DMS79 (cell line): ENCODE results near the gene PARD3B.

Source experiments
- DNase-seq: peaks from one replicate; lab custom pipeline; 2025; lab: John Stamatoyannopoulos, UW

Gene PARD3B

DNA sequence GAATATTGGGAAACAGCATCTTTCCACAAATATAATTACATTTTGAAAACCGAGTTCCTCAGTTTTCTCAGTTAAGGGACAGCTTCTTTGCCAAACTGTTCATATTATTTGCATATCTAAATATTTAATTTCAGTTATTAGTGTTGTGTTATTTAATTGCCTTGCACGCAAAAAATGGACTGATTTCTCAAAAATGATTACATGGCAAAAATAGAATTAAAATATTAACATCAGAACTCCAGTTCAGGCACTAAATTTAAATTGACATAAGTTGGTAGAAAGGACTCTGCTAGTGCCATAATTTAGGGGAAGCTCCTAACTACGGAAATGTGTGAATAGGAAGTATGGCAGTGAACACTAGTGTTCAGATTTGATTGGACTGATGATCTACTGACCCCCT, 209.6 kb downstream of the PARD3B start:
- no peak for DNase-seq

DNA sequence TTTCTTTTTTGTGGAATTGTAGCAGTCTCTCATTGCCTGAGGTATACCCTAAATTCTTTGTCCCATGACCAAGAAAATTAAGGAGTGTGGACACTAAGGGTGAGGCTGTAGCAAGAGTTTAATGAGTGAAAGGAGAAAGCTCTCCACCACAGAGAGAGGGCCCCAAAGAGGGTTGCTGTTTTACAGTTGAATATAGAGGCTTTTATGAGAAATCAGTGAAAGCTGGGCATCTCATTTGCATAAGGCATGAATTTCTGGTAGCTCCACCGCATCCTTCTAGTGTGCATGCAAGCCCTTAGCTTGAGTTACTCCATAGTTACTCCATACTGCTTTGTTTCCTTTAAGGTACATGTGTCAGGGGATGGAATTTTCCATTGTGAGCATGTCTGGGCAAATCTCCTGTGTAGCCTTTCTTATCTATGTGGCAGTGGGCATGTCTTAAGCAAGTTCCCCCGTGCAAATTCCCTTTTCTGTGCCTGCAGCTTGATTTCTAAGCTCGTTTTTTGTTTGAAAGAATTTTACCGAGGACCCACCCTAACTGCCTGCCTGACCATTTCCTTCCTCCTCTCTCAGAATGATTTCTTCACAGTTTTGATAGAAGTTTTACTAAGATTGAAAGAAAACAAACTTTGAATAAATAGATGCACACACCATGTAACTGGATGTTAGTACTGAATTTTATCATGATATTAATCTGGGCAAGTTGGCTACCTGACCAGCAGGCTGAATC, 218.9 kb downstream of the PARD3B start:
- DNase-seq = no peak

DNA sequence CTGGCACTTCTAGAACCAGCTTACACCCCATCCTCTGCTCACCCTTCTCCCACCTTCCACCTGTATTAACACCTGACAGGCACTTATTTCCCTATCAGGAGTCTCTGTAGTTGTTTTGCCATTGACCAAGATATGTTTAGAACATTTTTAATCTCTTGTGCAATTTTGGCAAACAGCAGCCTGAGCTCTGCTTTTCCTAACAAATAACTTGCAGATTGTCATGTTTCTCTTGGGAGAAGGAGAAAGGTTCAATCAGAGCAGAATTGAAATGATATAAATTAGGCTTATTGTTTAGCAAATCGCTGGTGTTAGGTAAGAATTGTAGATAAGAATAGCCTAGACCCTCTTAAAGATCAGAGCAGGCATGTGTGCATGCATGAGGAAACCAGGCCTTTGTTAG, 225.5 kb downstream of the PARD3B start:
- DNase-seq = no peak

DNA sequence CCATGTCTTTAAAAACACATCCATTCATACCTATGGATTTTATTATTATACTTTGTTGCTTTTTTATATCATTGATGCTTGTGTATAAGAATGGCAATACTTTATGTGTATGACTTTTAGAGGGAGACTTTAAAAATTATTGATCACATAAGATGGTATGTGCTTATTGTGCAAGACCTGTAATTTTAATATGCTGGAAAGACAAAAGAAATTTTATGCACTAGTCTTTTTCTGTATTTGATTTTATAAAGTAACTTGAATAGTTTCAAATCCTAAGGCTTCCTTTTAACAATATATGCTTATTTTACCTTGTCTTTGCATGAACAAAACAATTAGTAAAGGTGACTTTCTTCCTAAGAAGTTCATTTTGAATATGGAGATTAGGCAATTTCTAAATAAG, 226.4 kb downstream of the PARD3B start:
- no peak for DNase-seq

DNA sequence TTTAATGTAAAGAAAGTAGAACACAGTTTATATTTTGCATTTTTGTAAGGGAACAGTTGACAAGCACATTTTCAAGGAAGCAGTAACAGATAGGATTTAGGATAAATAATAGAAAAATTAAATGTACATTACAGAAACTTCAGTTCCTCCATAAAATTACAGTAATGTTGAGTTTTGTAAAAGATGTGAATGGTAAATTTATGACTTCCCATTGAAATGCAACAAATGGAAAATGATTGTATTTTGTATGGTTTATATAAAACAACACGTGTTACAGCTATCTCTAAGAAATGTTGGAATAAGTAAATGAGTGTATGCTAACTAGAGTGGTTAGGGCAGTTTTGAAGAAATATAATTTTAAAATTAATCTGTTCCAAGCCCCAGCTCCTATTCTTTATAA, 227.3 kb downstream of the PARD3B start:
- DNase-seq = no peak

DNA sequence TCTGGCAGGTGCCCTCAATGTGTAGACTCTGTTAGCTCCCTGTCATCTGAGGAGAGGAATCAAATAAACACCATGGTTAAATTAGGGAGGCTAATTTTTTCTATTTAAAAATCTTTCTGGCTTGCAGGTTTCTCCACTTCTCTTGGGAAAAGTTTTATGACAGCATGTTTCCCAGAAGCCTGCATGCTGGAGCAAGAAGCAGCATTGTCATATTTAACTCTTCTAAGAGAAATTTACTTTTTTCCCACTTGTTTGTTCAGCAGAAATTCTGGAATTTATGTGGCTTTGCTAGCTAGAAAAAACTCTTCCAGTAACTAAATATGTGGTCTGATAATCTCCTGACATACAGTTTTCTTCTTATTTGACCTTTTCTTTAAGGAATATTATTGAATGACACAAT, 230.5 kb downstream of the PARD3B start:
- DNase-seq = no peak

DNA sequence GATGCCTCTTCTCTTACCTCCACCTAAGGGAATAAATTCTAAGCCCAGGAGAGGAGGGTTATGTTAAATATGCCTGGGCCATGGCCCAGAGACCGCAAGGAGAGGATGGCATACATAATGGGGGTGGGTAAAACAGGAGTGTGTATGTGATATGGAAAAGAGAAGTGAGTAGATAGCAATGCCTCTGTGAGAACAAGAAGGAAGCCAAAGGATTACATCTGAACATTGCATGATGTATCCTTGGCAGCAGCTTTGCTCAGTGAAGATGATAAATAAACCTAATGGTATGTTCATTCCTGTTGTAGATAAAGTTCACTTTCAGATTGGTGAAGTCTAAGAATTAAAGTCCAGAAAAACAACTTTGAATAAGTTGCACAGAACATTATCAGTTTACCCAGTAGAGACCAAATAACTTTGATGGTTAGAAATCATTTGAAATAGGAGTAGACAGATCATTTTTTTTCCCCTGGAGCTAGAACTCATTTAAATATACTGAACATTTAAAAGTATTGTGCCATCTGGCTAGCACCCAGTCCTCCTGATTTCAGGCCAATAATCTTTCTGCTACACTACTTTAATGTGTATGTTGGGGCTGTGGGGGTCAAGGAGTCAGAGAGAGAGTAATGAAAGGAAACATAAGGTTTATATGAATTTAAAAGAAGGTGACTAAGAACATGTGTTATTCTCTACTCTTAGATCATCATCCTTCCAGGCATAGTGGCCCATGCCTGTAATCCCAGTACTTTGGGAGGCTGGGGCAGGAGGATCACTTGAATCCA, 231.7 kb downstream of the PARD3B start:
- no peak for DNase-seq

DNA sequence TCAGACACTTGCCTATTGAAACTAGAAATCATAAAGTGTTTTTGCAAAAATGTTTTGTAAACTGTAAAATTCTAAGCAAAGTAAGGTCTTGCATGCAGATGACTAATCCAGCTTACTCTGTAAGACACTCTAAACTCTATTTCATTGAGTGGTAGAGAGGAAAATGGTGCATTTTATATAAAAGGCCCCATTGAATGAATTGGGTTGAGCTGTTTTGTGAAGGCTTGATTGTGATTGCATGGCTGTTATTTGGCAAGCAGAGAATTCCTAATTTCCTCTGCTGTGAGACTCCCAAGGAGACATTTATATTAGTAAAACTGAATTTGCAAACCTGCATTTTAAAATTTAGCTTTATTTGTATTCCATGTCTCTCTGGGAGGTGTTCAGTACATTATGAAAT, 234.5 kb downstream of the PARD3B start:
- no peak for DNase-seq

DNA sequence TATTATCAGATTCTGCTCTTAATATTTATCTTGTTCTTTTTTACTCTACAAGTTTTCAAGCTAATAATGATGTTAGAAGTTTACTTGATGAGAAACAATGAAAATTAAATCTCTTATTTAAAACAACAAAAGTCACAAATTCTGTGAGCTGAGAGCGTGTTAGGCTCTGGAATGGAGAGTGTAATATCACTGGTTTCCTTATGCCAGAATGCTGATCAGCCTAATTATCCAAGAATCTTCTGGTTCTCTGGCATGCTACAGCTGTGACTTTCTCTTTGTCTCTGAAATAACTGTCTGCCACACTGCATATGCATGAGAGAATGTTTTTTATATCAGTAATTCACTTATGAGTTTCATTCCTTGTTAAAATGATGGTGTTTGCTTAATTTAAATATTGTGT, 236.7 kb downstream of the PARD3B start:
- DNase-seq = no peak

DNA sequence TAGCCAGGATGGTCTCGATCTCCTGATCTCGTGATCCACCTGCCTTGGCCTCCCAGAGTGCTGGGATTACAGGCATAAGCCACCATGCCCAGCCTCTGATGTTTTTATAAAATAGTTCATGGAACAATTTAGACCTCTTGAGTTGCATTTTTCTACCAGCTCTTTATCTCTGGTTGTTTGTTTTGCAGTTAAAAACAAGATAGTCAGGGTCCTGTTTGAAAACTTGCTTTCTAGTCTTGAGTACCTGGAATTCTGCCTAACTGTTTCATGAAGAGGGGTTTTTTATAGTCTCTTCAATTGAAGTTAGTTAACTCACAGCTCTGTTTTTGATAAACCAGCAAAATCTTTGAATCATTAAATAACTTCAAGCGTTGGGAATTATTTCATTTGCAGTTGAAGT, 244.8 kb downstream of the PARD3B start:
- peak; percentile 33 for DNase-seq

DNA sequence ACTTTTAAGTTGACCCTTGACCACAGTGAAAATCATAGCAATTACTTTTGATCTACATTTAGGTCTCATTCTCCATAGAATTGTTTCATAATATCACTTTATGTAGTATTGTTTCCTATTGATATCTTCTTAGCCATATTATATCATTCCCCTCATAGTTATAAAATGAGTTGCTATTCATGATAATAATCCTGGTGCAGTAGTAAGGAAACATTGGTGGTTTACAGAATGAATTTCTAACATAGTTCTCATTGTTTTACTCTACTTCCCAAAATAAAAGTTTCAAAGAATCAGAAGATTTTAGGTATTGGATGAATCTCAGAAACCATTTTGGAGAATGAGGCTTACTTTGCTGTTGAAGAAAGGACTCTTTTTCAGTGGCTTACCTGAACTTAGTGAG, 246.0 kb downstream of the PARD3B start:
- no peak for DNase-seq

DNA sequence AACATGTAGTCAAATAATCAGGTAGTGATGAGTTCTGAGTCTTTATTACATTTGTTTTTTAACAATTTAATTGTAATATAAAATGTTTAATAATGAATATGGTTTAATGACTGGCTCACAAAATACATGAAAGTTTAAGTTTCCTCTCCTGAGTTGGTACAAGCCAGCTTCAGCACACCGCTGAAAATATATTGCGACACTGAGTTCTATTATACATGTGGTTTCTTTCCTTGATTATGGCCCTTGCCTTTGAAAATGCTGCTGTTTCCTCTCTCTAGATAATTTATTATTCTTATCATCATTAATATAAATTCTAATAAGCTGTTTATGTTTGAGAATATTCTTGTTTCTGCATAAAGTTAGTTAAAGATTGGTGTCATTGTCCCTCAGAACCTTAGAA, 249.3 kb downstream of the PARD3B start:
- no peak for DNase-seq

DNA sequence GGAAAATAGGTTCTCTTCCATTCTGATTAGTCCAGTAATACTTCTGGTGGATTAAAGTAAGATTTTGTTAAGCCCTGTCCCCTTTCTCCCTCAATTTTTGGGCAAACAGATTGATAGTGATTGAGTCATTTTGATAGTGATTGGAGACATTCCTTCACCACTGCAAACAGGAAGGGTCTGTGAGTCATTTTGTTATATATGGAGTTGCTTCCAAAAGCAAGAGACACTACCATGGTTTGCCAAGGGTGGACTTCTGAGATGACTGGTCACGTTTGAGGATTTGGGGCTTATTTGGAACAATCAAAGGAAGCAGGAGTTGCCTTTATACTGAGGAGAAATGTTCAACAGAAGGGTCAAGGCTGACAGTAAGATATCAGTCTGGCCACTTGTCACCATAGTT, 249.9 kb downstream of the PARD3B start:
- no peak for DNase-seq

DNA sequence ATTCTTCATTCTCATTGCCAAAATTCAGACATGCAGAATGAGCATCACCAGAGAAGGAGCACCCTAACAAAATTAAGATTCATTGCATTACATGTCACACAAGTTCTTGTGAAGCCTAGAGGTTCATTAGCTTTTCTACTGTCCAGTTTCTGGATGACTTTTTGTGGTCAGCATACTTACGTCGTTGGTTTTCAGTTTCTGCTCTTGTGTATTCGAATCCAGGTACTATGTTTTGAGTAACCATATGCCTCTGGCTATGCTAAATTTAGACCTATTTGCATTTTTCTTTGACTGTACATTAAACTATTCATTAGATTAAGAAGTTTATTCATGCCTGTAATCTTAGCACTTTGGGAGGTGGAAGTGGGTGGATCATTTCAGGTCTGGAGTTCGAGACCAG, 251.3 kb downstream of the PARD3B start:
- DNase-seq = no peak

DNA sequence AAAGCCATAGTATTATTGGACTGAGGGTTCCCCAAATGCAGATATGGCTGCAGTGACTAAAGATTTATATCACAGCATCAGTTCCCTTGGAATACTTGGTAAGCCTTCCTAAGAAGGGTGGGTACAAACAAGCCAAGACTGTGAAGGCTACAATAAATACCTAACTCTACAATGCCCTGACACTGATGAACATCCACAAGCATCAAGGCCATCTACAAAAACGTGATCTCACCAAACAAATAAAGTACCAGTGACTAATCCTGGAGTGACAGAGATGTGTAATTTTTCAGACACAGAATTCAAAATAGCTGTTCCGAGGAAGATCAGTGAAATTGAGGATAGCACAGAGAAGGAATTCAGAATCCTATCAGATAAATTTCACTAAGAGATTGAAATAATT, 254.5 kb downstream of the PARD3B start:
- no peak for DNase-seq

DNA sequence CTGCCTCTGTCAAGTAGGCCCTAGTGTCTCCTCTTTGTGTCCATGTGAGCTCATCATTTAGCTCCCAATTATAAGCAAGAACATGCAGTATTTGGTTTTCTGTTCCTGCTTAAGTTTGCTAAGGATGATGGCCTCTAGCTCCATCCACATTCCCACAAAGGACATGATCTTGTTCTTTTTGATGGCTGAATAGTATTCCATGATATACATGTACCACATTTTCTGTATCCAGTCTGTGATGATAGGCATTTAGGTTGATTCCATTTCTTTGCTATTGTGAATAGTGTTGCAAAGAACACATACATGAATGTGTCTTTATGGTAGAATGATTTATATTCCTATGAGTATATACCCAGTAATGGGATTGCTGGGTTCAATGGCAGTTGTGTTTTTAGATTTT, 263.2 kb downstream of the PARD3B start:
- DNase-seq = no peak

DNA sequence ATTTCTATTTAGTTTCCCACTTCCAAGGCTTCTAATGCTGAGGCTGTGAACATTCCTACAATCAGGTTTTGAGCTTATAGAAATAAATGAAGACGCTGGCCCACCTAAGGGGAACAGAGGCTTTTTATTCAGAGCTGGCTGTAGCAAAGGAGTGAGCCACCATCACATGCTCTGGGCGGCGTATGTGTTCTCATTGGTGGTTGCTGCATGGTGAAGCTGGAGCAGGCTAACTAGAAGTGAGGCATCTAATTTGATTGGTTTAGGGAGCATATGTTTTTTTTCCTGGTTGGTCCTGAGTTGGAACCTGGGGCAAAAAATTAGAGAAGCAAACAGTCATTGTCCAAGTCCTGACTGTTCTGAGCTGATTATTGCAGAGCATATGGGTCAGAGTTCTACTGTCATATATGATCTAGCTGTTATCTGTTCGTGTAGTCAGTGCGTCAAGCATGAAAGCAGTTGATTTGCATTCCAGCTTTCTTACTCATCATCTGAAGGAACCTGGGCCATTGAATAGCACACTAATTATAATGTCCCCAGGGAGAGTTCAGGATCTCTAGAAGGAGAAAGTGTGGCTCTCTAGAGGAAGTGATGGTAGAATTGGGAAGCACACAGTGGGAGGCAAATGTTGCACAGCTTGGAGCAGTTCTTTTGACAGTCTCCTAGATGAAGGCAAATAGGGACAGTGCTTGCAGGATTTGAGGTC, 279.6 kb downstream of the PARD3B start:
- no peak for DNase-seq

DNA sequence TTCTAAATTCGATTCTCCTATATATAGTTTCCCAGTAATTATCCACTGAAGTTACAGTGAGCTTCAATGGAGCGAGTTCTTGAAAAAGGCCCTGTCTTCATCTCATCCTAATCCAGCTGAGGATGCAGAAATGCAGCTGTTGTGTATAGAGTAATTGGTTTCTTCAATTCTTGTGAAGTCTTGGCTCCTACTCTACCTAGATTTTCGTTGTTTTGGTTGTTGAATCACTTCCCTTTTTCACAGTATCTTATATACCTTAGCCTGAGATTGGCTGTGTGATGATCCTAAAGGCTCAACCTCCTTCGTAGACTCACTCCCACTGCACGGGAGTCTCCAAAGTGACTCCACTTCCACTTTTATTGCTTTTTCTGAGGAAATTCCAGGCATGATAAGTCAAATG, 280.4 kb downstream of the PARD3B start:
- DNase-seq = no peak

DNA sequence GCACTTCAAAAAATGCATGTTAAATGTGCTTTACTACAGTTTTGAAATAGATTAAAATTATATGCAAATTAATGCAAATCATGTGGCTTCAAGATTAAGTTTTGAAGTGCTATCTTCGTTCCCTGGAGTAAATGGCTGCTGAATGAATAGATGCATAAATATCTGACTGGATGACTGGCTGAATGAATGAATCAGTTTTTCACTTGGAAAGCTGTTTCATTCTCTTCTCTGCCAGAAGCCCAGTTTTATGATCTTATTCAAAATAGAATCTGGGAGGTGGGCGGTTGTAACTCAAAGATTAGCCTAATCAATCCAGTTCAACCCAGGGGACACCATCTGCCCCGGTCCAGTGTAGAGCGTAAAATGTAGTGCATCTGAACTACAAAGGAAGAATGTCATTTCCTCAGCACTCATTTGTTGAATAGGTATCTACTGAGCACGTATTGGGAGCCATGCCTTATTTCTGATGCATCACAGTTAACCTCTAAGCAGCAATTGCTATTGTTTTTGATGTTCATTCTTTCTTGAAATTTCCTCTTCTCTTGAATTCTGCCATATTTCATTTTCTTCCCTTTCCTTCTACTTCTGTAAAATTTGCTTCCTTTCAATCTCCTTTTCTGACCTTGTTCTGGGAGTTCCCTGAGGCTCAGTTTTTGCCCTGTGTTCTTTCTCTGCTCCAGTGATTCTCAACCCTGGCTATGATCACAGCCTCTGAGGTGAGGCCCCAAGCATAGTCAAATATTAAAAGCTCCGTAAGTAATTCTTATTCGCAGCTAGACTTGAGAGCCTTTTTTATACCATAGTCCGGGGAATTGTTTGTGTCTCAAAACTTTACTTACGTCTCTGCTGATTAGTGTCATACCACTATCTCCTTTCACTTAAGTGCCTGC, 282.7 kb downstream of the PARD3B start:
- DNase-seq = no peak

DNA sequence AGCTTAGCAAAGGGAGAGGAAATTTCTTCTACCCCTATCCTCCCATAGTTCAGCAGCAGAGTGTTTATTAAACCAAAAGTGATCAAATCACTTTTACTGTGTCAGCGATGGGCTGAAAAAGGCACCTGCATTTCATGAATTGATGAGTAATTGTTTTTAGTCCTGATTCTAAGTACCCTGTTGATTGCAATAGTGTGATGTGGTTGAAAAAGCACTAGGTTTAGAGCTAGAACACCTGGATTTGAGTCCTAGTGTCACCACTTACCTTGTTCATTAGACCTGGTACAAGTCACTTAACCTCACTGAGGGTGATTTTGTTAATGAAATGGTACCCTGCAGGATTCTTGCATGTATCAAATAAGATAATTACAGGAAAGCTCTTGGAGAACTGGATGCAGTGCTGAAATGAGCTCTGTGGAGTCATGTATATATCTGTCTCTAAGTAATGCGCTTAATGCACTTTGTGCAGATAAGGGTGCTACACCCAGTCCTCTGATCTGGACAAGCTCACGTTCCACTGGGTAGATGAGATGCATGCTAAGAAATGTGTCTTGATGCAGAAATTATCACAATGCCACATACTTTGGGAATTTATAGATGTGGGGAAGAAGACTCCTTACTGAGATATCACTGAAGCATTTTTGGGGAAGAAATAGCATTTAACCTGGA, 289.6 kb downstream of the PARD3B start:
- DNase-seq = no peak

DNA sequence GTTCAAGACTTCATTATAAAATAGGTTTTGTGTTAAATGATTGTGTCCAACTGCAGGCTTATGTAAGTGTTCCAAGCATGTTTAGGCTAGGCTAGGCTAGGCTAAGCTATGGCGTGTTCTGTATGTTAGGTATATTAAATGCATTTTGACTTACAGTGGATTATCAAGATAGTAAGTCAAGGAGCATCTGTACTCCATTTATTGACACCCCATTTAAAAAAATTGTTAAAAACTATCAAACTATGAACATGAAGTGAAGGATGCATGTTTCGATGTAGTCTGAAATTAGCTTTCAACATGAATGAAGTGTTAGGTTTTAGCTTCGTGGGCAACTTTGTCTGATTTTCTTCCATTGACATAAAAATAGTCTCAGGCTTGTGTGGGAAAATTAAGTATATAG, 290.5 kb downstream of the PARD3B start:
- no peak for DNase-seq

DNA sequence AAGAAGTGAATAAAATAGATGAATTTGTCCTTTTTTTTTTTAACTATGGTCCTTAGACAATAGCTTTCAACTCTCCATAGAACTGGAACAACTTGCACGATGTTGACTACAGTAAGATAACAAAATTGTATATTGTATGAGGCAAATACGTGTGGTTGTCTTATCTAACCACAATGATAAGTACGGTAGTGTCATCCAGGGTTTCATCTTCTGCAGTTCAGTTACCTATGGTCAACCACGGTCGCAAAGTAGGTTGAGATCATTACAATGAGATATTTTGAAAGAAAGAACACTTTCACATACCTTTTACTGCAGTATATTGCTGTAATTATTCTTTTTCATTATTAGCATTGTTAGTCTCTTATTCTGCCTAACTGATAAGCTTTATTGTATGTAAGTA, 295.2 kb downstream of the PARD3B start:
- DNase-seq = no peak
